ENCODE results near the gene RBP3. TPM values are rescaled to one million over a fixed set of nuclear protein-coding genes. Genes with fewer than 3 reads are reported as not detected.

RBP3 gene
- total and polyA plus RNA-seq, 10 donors, result not detected

DNA sequence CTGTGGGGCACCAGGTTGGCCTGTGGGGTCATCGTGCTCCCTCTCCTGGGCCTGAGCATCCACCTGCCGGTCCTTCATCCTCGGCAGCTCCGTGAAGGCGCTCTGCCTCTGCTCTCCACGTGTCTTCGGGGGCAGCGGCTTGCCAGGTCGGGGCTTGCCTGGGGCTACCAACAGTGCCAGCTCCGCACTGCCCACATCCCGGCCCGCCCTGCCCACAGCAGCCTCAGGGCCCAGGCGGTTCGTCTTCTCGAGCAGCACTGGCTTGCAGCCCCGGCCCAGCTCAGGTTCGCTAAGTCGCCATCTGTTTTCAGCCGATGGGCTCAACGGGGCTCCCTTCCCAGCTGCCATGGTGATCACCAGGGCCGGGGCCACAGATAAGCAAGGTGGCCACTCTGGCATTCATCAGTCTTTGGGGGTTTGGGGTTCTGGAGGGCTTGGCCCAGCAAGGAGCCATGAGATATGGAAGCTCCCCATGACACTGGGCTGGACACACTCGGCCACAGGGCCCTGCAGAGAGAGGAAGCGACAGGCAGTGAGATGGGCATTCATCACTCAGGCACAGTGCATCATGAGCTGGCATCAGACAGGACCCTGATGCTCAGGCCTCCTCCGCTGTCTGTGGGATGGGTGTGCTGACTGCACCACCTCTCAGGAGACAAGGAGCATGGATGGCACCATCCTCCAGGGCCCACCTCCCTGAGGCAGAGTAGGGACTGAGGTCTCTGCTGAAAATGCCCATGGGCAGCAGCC is 20.4 kb downstream of the RBP3 start:
- no peak overlapping the region for H3K27ac ChIP-seq
- intact Hi-C loops (cut with DNase I; ENCODE audit: low total_unique reads), result no loop called here
- H3K9me3 ChIP-seq, result no peaks in the 10 kb centered on the region
- no peak overlapping the region for H3K4me3 ChIP-seq
- no peaks in the 10 kb centered on the region for H3K36me3 ChIP-seq
- WGBS, 5 donors, result 88 to 96% (median 95%) methylated on average over 12 to 24 of the region's 24 CpGs
- DNase-seq, result peak; percentile 67
- no peak for TF ChIP-seq POLR2A (IDR thresholded peaks at IDR 0.05)
- no peaks in the 10 kb centered on the region for H3K4me1 ChIP-seq
- H3K27me3 ChIP-seq (replicated peaks in 1 of 7), result no peaks in the 10 kb centered on the region

DNA sequence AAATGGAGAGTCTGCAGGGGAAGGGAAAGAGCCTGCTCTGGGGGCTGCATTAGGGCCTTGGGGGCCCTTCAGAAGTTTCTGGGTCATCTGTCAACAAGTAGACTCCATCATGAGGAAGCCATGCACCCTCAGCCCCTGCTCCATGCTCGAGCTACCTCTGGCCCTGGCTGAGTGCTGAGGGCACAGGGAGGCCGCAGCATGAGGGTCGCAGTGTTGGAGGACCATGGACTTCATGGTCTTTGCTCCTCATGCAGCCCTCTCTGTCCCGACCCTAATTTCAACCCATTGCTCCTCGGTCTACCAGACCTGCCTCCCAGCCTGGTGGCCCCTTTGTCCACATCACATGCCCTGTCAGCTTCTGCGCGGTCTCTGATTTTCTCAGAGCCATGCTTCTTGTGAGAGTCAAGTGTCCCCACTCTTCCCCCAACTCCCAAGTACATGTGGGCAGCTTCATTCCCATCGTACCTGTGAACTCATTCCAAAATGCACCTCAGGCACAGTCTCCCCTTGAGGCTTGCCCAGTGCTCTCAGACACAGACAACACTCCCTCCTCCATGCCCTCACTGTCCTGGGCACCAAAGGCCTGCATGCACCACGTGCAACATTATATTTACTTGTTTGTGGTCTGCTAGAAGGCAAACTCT is 21.2 kb downstream of the RBP3 start:
- H3K4me1 ChIP-seq, result no peaks in the 10 kb centered on the region
- intact Hi-C loops (cut with DNase I; ENCODE audit: low total_unique reads), result no loop called here
- TF ChIP-seq POLR2AphosphoS5 (IDR thresholded peaks at IDR 0.05), result no peak
- TF ChIP-seq POLR2A (IDR thresholded peaks at IDR 0.05), result no peak
- TF ChIP-seq, protein P1, sequence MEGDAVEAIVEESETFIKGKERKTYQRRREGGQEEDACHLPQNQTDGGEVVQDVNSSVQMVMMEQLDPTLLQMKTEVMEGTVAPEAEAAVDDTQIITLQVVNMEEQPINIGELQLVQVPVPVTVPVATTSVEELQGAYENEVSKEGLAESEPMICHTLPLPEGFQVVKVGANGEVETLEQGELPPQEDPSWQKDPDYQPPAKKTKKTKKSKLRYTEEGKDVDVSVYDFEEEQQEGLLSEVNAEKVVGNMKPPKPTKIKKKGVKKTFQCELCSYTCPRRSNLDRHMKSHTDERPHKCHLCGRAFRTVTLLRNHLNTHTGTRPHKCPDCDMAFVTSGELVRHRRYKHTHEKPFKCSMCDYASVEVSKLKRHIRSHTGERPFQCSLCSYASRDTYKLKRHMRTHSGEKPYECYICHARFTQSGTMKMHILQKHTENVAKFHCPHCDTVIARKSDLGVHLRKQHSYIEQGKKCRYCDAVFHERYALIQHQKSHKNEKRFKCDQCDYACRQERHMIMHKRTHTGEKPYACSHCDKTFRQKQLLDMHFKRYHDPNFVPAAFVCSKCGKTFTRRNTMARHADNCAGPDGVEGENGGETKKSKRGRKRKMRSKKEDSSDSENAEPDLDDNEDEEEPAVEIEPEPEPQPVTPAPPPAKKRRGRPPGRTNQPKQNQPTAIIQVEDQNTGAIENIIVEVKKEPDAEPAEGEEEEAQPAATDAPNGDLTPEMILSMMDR (IDR thresholded peaks at IDR 0.05 in 8 of 11, conservative IDR thresholded peaks at IDR 0.05 in 3 of 11), result no peak
- H3K4me3 ChIP-seq, result no peak overlapping the region
- H3K9me3 ChIP-seq, result no peaks in the 10 kb centered on the region
- no peaks in the 10 kb centered on the region for H3K27me3 ChIP-seq (replicated peaks in 1 of 7)
- no peak overlapping the region for H3K27ac ChIP-seq
- 67 to 94% (median 78%) methylated on average over 6 to 9 of the region's 9 CpGs for WGBS, 5 donors
- no peaks in the 10 kb centered on the region for H3K36me3 ChIP-seq
- peak; percentile 31 for DNase-seq

DNA sequence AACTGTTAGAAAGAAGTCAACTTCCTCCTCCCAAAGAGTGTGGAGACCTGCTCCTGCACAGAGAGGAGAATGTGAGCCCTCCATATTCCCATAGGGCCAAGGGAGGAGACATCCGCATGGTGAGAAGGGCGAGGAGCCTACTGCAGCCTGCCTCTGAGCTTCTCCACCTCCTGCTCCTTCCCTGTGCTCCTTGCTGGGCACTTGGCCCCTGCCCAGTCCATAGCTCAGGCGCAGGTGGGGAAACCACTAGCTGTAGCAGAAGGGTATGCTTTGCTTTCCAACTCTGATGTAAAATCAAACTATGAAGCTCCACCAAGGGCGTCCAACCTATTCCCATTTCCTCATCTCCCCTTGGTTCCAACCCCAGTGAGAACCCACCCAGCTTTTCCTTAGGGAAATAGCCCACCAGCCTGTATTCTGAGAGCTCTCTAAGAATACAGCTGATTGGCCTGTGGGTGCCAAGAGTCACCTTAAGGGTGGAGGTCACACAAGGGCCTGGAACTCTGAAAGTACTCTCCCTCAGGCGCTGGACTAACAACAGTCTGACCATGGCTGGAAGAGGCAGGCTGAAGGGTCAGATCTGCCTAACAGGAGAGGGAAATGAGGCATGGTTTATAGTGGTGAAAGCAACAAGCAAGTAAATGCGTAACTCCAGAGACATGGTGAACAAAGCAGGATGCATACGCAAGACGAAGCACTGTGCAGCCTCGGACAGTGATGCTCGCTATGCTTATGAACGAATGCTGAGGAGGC is 22.0 kb downstream of the RBP3 start:
- intact Hi-C loops (cut with DNase I; ENCODE audit: low total_unique reads), result no loop called here
- Histone ChIP-seq H3K9me3 (no peaks in the 10 kb centered on the region), H3K4me1 (no peaks in the 10 kb centered on the region), H3K27ac (no peak overlapping the region), H3K4me3 (no peak overlapping the region), H3K36me3 (no peaks in the 10 kb centered on the region), H3K27me3 (replicated peaks in 1 of 7) (peaks cover 0 to 5% (median 0%) of the 10 kb centered on the region in 7 donors)
- TF ChIP-seq, protein P1 (IDR thresholded peaks at IDR 0.05 in 8 of 11, conservative IDR thresholded peaks at IDR 0.05 in 3 of 11), result no peak
- no peak for TF ChIP-seq POLR2A (IDR thresholded peaks at IDR 0.05)
- no peak for TF ChIP-seq POLR2AphosphoS5 (IDR thresholded peaks at IDR 0.05)
- 90 to 98% (median 96%) methylated on average over 11 of the region's 11 CpGs for WGBS, 5 donors
- peak; percentile 34 for DNase-seq

DNA sequence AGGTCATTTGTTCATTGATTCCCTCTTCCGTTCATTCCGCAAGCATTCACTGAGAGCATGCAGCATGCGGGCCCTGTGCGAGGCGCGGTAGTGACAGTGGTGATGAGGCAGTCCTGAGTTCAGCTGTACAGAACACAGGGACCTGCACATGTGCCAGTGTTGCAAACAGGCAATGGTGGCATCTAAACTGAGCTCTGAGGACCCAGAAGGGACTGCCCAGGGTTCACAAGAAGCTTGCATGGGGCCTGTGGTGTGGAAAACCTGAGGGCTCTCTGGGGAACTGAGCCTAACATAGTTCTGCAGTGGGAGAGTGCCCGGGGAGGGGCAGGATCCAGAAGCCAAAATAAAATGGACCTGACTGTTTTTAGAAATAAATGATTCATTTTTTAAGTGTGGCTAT is 22.7 kb downstream of the RBP3 start:
- DNase-seq, result peak; percentile 49
- Histone ChIP-seq H3K4me1 (no peaks in the 10 kb centered on the region), H3K36me3 (no peaks in the 10 kb centered on the region), H3K9me3 (no peaks in the 10 kb centered on the region), H3K27me3 (replicated peaks in 1 of 7) (peaks cover 0 to 9% (median 0%) of the 10 kb centered on the region in 7 donors), H3K4me3 (no peak overlapping the region), H3K27ac (no peak overlapping the region)
- 91 to 95% (median 94%) methylated on average over 7 of the region's 7 CpGs for WGBS, 5 donors
- TF ChIP-seq, protein P1 (IDR thresholded peaks at IDR 0.05 in 8 of 11, conservative IDR thresholded peaks at IDR 0.05 in 3 of 11), result no peak
- TF ChIP-seq POLR2AphosphoS5 (IDR thresholded peaks at IDR 0.05), result no peak
- no peak for TF ChIP-seq POLR2A (IDR thresholded peaks at IDR 0.05)
- intact Hi-C loops (cut with DNase I; ENCODE audit: low total_unique reads), result no loop called here
